ENCODE data around the gene RBFOX2. TPM values are rescaled to one million over a fixed set of nuclear protein-coding genes. Genes with fewer than 3 reads are reported as not detected.

Gene RBFOX2
- total RNA-seq, 4 donors from 2014 or later = 46.6 to 82.7 (median 62.1) TPM

- Histone ChIP-seq H3K4me1 (peaks cover 3% of the 10 kb centered on the region), H3K27ac (no peak overlapping the region), H3K27me3 (no peaks in the 10 kb centered on the region), H3K36me3 (no peaks in the 10 kb centered on the region), H3K9me3 (no peaks in the 10 kb centered on the region), H3K4me3 (no peak overlapping the region)
- WGBS = 80% methylated on average over 4 of the region's 4 CpGs
- no peak for DNase-seq (ENCODE audit: low spot score in 2 of 2)
- TF ChIP-seq CTCF (IDR thresholded peaks at IDR 0.05) (no peak), POLR2AphosphoS5 (IDR thresholded peaks at IDR 0.05) (no peak), EP300 (IDR thresholded peaks at IDR 0.05) (no peak), POLR2A (IDR thresholded peaks at IDR 0.05) (no peak)
Measured at GRCh38 chr22:35988030-35988429, 40.6 kb downstream of the RBFOX2 start.

- Histone ChIP-seq H3K4me3 (no peak overlapping the region), H3K27me3 (no peaks in the 10 kb centered on the region), H3K36me3 (no peaks in the 10 kb centered on the region), H3K9me3 (no peaks in the 10 kb centered on the region), H3K4me1 (peaks cover 3% of the 10 kb centered on the region), H3K27ac (no peak overlapping the region)
- WGBS = 62% methylated on average over 1 of the region's 1 CpG
- no peak for TF ChIP-seq CTCF (IDR thresholded peaks at IDR 0.05)
- no peak for TF ChIP-seq POLR2A (IDR thresholded peaks at IDR 0.05)
- TF ChIP-seq POLR2AphosphoS5 (IDR thresholded peaks at IDR 0.05) = no peak
- TF ChIP-seq EP300 (IDR thresholded peaks at IDR 0.05) = no peak
- DNase-seq (ENCODE audit: low spot score in 2 of 2) = no peak
Measured at GRCh38 chr22:35987487-35987886, 41.1 kb downstream of the RBFOX2 start.

- Histone ChIP-seq H3K4me3 (no peak overlapping the region), H3K9me3 (no peaks in the 10 kb centered on the region), H3K36me3 (no peaks in the 10 kb centered on the region), H3K4me1 (peaks cover 3% of the 10 kb centered on the region), H3K27me3 (no peaks in the 10 kb centered on the region), H3K27ac (no peak overlapping the region)
- no peak for TF ChIP-seq POLR2A (IDR thresholded peaks at IDR 0.05)
- TF ChIP-seq EP300 (IDR thresholded peaks at IDR 0.05) = no peak
- no peak for TF ChIP-seq CTCF (IDR thresholded peaks at IDR 0.05)
- no peak for TF ChIP-seq POLR2AphosphoS5 (IDR thresholded peaks at IDR 0.05)
- no peak for DNase-seq (ENCODE audit: low spot score in 2 of 2)
- WGBS = 60% methylated on average over 2 of the region's 2 CpGs
Measured at GRCh38 chr22:35986088-35986487, 42.5 kb downstream of the RBFOX2 start.

- Histone ChIP-seq H3K27me3 (no peaks in the 10 kb centered on the region), H3K4me3 (no peak overlapping the region), H3K36me3 (no peaks in the 10 kb centered on the region), H3K9me3 (no peaks in the 10 kb centered on the region), H3K27ac (no peak overlapping the region), H3K4me1 (peaks cover 3% of the 10 kb centered on the region)
- TF ChIP-seq POLR2AphosphoS5 (IDR thresholded peaks at IDR 0.05) (no peak), POLR2A (IDR thresholded peaks at IDR 0.05) (no peak), CTCF (IDR thresholded peaks at IDR 0.05) (no peak), EP300 (IDR thresholded peaks at IDR 0.05) (no peak)
- DNase-seq (ENCODE audit: low spot score in 2 of 2) = no peak
- WGBS = 74% methylated on average over 3 of the region's 3 CpGs
Measured at GRCh38 chr22:35985371-35985770, 43.3 kb downstream of the RBFOX2 start.

GRCh38 chr22:35984183-35985175, 44.1 kb downstream of the RBFOX2 start:
- 84% methylated on average over 4 of the region's 4 CpGs for WGBS
- Histone ChIP-seq H3K4me1 (peaks cover 3% of the 10 kb centered on the region), H3K27ac (no peak overlapping the region), H3K4me3 (no peak overlapping the region), H3K9me3 (no peaks in the 10 kb centered on the region), H3K27me3 (no peaks in the 10 kb centered on the region), H3K36me3 (no peaks in the 10 kb centered on the region)
- no peak for TF ChIP-seq EP300 (IDR thresholded peaks at IDR 0.05)
- no peak for TF ChIP-seq CTCF (IDR thresholded peaks at IDR 0.05)
- TF ChIP-seq POLR2AphosphoS5 (IDR thresholded peaks at IDR 0.05) = no peak
- no peak for DNase-seq (ENCODE audit: low spot score in 2 of 2)
